GM10847 (cell line): ENCODE measurements around the gene HSD17B7.

Experiments used
- POLR2A ChIP-seq: IDR thresholded peaks from 2 replicates; pipeline ENCODE4 v1.6.1; 2011; ENCODE audit not compliant: insufficient read length; ENCODE audit errors: extremely low read depth

HSD17B7 gene

DNA sequence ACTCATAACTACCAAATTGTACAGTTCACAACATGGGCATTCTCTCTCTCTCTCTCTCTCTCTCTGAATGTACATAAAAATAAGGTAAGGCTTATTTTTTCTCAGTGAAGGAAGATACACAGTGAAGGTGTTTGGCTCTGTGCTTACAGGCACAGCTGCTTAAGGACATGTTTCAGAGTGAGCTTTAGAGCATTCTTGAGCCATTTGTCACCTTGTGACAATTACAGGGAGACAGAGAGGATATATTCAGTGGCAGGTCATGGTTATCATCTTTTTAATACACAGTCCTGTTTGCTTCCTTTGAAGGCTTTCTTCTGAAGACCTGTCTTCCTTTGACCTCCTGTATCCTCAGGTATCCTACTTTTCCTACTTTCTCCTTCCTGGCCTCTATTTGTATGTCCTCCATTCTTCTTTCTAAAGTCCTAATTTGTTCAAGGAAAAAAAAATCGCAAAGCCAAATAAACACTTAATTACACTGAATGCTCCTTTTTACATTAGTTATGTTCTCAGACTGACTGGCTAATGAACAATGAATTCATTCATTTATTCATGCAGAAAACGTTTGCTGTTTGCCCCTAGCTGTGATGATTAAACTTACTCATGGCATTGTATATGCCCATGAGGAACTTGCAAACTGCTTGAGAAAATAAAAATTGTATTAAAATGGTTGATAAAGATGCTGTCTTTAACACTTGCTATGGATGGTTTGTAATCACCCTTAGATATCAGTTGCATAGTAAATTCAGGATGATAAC lies 33.4 kb downstream of the HSD17B7 start:
- TF ChIP-seq POLR2A = no peak

DNA sequence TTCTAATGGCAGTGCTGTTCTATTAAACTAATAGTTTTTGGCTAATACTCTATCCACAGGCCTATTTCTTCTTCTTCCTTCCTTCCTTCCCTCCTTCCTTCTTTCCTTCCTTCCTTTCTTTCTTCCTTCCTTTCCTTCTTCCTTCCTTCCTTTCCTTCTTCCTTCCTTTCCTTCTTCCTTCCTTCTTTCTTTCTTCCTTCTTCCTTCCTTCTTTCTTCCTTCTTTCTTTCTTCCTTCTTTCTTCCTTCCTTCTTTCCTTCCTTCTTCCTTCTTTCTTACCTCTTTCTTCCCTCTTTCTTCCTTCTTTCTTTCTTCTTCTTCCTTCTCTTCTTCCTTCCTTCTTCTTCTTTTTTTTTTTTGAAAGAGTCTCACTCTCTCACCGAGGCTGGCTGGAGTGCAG lies 38.8 kb downstream of the HSD17B7 start:
- TF ChIP-seq POLR2A = no peak

- no peak for TF ChIP-seq POLR2A
Observed at GRCh38 chr1:162832470-162832869, 42.0 kb downstream of the HSD17B7 start.

DNA sequence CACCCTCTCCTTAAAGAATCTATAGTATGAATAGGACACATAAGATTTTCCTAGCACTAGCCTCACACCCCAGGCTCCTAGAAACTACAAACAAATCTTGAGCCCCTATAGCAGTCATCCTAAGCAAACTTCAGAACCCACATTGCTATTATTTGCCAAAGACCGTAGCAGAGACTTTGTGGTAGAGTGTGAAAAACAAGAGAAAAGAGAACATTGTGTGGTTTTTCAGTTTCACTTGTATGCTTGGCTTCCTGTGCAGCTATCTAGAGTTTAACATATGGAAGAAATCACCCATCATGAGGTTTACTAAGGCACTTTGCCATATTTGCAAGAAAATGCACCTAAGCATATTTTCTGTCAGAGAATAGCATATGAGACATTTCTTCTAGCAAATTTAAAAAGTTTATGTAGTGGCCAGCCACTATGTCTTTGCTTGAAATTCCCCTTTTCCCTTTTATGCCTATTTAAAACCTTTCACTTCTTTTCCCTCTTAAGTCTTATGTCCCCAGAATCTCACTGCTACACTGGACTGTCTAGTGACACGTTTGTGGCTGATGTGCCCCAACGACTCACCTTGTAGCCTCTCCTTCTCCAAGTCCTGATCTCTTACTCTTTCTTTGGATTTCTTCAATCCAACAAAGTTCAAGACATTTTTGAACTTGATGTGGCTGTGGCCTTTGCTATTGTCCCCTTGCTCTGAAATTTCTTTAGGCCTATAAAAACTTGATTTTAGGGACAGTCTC lies 44.8 kb downstream of the HSD17B7 start:
- no peak for TF ChIP-seq POLR2A

DNA sequence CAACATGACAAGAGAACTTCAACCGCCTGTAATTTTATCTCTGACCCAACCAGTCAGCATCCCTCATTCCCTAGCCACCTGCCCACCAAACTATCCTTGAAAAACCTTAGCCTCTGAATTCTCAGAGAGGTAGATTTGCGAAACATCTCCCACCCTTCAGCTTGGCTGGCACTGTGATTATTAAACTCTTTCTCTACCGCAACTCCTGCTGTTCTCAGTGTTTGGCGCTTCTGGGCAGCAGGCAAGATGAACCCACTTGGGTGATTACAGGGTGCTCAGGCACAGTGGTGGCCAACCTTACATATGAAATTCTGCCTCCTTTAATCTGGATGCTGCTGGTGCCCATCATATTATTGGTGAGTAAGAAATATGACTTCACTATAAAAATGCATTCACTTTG lies 48.4 kb downstream of the HSD17B7 start:
- TF ChIP-seq POLR2A = no peak

DNA sequence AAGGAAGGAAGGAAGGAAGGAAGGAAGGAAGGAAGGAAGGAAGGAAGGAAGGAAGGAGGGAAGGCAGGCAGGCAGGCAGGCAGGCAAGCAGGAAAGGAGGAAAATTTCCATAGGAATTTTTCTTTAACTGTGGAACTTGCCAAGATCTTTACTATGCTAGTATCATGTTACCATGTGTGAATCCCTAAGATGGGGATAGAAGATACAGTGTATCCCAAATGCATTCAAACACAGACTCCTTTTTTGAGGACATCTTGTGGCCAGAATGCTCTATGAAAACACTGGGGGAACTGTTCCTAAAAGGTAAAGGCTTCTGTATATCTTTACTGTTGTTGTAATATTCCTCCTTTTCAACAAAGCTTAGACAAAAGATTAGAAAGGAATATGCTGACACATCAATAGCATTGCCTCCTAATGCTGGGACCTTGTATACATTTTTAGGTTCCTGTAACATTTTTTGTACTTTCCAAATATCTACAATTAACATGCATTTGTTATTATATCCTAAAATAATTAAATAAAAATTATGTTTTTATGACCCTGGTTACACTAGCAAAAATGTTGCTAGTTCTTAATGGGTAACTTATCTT lies 49.8 kb downstream of the HSD17B7 start:
- TF ChIP-seq POLR2A = no peak

DNA sequence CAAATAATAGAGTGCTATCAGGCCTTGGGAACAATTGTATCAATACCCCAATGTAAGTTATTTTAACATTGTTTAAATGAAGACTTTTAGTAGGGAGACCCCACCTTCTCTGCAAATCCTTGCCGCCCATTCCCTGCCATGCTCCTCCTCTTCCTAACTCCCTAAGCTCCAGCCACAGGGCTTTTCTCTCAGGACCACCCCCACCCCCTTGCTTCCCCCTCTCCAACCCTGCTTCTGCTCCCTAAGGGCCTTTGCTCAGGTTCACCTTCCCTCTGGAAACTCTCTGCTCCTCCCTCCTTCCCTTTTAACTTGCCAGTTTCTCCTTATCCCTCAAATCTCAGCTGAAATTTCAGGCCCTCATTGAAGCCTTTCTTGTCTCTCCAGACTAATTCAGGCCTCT lies 53.7 kb downstream of the HSD17B7 start:
- no peak for TF ChIP-seq POLR2A

- TF ChIP-seq POLR2A = no peak
Observed at GRCh38 chr1:162846256-162847212, 56.0 kb downstream of the HSD17B7 start.

- no peak for TF ChIP-seq POLR2A
Observed at GRCh38 chr1:162847839-162848453, 57.4 kb downstream of the HSD17B7 start.

DNA sequence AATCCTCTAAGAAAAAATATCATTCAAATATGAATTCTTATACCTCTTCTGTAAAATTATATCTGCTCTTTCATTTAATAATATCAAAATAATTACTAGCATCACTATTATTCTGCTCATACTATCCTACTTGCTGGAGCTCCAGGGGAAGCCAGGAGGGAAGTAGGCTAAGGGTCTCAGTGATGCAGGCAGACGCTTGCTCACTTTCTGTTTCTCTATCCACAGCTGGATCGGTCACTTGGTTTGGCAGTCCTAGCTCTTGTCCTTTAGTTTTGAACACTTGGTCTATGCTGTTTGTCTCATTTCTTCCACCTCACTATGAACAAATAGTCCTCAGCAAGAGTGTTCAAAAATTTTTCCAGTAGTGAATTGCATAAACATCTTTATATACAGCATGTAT lies 59.2 kb downstream of the HSD17B7 start:
- no peak for TF ChIP-seq POLR2A

GRCh38 chr1:162851341-162851740 lies 60.8 kb downstream of the HSD17B7 start:
- no peak for TF ChIP-seq POLR2A

DNA sequence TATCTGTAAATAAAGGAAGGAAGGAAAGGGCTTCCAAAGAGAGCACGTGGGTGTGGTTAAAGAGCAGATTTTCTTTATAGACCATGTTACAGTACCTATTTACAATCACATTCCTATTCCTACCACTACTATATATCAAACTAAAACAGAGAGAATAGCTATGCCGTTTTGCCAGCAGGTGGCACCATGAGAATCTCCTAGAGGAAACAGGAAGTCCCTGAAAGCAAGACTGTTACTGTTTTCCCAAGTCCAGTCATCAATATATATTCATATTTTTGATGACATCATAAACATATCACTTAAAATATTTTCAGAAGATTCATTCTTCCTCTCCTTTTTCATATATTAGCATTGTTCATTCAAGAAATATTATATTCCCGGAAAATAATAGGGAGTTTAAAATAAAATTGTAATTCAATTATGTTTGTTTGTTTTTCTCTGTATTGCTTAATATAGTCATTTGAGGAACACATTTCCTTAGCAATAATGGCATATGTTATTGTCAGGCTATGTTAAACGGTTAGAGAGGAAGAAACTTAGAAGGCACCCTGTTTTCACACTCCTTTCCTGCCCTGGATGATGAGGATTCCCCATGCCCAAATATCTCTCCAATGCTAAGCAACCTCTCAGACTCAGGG lies 63.9 kb downstream of the HSD17B7 start:
- TF ChIP-seq POLR2A = no peak

GRCh38 chr1:162855461-162856150 lies 65.1 kb downstream of the HSD17B7 start:
- no peak for TF ChIP-seq POLR2A

DNA sequence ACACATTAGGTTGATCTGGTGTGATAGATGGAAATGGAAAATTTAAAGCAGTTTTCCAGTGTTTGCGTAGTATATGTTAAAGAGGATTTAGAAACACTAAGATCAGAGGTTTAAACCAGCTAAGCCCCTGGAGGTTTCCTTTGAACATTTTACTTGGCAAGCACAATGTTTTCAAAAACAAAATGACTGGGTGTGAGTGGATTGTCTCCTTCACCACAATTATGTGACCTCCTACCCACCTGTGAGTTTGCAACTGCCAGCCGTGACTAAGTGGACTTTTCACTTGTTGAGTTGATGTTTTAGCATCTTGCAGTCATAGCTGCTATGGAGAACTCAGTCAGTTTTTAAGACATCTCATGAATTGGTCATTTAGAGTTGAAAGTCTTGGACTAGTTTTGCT lies 65.8 kb downstream of the HSD17B7 start:
- no peak for TF ChIP-seq POLR2A
